GM03348 (cell line): ENCODE measurements around the gene SLC22A4.

Experiments used
- DNase-seq: peaks from one replicate; pipeline ENCODE4 v3.0.0; 2012; ENCODE audit warnings: low spot score

The SLC22A4 gene

GRCh38 chr5:132293992-132294727, at the start of gene SLC22A4:
TSS of gene SLC22A4 (plus strand) at chr5:132294394. CDS start at chr5:132294617, 223 bp downstream.
- peak; percentile 96 for DNase-seq

- DNase-seq: no peak
Measured at GRCh38 chr5:132245593-132245992, 48.6 kb upstream of the SLC22A4 start.

- no peak for DNase-seq
Measured at GRCh38 chr5:132246806-132247205, 47.4 kb upstream of the SLC22A4 start.

GRCh38 chr5:132250547-132250946, 43.6 kb upstream of the SLC22A4 start:
- no peak for DNase-seq

GRCh38 chr5:132251220-132251725, 42.9 kb upstream of the SLC22A4 start:
- DNase-seq: no peak

DNA sequence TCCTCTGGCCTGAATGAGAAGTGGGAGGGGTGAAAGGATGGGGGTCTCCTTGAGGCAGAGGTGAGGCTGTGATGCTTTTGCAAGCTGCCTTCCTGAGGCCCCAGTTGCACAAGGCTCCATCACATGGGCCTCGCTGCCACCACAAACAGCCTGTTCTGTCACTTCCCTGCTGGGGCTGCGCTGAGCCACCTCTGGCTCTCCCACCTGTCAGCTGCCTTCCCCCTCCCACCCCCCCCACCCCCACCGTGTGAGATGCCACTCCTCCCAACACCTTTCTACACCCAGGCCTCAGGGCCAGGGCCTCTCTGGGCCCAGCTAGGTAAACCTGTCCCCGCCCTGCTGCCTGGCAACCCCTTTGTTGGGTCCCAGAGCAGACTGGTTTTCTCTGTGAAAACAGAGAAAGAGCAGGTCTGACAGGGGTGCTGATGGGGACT, 41.2 kb upstream of the SLC22A4 start:
- no peak for DNase-seq

DNA sequence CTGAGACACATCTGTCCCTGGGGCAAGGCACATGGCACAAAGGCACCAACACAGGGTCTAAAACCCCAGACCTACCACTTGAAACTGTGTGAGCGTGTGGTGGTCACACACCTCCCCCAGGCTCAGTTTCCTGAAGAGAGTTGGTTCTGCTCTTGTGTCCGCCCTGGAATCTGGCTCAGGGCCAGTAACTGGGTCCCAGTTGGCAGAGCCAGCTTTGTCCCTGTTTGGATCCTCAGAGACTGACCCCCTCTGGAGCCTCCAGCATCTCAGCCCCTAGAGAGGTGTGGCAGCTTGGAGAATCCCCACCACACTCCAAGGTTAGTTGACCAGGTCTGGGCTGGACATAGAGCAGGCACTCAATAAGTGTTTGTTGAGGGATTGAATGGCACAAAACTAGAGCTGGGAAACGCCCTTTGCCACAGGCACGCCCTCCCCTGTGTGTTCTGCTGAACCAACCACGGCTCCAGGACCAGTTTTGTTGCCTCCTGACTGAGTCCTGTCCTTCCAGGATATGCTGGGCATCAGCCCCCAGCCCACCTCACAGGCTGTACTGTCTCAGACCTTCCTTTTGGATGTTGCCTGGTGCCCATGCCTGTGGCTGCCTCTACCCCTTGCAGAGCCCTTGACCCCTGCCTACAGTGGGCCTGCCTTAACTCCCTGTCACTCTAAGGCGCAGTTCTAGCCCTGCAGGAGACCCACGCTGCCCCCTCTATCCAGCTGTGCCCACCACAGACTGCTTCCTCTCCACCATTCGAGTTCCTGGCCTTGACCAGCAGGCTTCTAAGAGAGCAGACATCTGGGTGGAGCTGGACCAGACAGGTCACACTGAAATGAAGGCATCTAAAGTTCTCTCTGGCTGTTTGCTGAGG, 40.5 kb upstream of the SLC22A4 start:
- no peak for DNase-seq

- no peak for DNase-seq
Measured at GRCh38 chr5:132254321-132254977, 39.7 kb upstream of the SLC22A4 start.

- DNase-seq: no peak
Measured at GRCh38 chr5:132256086-132256782, 38.0 kb upstream of the SLC22A4 start.

DNA sequence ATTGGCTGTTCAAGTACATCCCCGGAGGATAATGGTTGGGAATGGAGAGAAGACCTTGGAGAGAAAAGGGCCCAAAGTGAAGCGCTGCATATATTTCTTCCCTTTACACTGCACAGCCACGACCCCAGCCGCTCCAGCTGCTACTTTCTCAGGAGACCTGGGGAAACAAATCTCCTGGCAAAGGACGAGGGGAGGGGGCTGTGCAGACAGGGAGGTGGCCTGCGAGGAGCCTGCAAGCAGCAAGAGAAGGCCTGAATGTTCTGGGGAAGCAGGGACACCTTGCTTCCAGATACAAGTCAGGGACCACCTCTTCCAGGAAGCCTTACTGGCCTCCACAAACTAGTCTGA, 37.4 kb upstream of the SLC22A4 start:
- DNase-seq: no peak

DNA sequence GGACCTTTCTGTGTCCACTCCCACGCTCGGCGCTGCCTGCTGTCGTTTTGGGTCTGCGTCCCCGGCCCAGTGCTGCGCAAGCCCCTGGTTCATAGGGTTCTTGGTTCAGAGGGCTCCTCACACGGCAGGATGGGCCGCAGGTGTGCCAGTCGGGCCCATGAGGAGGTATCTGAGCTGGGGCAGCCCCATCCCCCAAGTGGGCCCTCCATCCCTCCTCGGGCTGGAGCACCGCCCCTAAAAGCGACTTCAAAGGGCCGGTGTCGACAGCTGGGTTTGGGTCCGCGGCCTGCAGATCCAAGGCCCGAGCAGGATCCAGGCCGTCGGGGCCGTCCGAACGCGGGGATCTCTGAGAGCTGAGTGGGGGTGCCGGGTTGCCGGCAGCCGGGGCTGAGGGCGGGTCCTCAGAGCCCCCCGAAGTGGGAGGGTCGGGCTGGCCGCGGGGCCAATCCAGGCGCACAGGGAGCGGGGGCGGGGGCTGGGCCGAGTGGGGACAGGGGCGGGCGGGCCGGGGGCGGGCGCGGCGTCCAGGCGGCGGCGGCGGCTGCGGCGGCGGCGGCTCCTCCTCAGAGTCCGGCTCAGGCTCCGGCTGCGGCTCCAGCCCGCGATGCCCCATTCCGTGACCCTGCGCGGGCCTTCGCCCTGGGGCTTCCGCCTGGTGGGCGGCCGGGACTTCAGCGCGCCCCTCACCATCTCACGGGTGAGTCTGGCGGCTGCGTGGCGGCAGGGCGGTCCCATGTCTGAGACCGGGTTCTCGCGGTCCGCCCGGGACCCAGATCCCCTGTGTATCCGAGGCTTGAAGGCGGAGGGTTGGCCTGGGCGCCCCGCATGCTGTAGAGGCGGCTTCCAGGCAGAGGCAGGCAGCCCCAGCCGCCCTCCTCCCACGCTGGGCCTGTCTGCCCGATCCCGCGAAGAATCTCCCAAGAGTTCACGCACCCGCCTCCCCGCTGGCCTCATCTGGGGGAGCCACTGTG, 36.8 kb upstream of the SLC22A4 start, which contains the start of gene PDLIM4:
TSS of gene PDLIM4 (plus strand) at position 566 of the 971 bp plus-strand sequence. CDS start at position 605, 39 bp downstream.
- DNase-seq: peak; percentile 92

DNA sequence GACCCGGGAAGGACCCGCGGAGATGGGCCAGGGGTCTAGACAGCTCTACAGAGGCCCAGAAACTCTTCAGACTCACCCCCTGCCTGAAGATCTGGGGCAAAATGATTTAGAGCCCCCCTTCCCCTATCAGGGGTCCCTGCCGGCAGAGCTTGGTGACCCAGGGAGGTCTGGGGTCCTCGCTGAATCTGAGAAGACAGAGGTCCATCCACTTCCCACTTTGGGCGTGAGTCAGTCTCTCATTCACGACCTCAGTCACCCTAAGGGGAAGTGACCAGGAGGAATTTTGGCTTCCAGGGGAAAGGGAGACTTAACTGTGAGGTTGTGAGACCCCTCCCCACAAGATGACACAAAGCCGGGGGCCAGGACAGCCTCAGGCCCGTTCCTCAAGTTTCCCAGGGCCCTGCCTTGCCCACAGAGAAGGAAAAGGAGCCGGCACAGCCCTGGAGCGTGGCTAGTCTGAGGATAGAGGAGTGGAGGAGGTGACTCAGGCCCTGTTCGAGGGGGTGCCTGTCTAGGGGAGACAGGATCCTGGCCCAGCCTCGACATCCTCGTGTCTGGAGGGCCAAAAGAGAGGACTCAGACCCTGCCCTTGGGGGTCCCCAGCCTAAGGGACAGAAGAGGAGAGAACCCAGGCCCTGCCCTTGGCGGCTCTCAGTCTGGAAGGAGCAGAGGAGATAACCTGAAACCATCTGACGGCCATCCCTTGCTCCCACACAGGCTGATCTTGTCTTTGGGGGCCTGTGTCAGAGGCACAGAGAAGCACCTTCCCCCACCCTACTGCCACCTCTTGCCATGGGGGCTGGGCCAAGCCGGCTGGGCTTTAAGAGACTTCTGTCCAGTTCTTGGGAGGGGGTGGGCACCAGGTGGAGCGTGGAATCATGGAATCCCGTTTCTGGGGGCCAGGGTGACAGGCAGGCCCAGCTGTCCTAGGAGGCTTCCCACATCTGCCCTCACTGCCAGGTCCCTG, 35.8 kb upstream of the SLC22A4 start:
- DNase-seq: peak; percentile 80

DNA sequence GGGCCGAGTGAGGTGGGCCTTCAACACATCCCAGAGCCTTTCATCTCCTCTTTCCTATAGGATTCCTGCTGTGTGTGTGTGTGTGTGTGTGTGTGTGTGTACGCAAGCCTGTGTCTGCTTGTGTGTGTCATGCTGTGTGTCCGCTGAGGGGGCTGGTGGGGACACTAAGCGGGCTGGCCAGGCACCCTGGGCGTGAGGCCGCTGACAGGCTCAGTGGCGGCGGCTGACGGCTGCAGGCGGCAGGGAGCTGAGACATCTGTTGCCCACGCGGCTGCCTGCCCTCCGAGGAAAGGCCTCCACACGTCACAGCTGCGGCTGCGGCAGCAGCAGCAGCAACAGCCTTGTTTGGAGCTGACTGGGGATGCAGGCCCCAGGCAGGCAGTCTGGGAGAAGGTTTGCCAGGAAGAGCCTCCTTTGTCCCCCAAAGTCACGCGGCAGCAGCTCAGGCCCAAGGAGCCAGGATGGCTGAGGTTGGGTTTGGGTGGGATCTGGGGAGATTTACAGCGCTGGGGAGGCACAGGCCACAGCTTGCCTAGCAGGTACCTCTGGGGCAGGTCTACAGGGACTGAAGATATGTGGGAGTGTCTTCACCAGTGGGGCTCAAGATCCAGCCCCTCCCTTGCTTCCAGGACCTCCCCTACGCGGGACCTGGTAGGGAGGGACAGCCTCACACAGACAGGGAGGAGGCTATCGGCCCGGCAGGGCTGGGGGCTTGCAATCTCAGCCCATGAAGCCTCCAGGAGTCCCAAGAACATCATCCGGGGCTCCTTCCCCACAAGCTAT, 34.9 kb upstream of the SLC22A4 start:
- DNase-seq: peak; percentile 93

DNA sequence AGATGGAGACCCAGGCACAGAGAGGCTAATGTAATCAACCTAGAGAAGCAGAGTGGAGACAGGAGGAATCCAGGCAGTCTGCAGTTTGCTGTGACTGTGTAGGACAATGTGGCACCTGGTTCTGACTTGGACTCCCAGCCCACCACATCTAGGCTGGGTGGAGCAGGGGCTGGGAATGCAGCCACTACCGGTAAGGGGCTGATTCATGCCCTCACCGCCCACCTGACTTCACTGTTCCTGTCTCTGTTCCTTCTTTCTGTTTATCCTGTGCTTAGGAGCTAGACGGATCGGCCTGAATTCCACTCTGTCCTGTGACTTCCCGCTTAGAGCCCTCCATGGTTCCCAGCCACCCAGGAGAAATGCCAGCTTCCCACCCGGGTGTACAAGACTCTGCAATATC, 34.1 kb upstream of the SLC22A4 start:
- no peak for DNase-seq

DNA sequence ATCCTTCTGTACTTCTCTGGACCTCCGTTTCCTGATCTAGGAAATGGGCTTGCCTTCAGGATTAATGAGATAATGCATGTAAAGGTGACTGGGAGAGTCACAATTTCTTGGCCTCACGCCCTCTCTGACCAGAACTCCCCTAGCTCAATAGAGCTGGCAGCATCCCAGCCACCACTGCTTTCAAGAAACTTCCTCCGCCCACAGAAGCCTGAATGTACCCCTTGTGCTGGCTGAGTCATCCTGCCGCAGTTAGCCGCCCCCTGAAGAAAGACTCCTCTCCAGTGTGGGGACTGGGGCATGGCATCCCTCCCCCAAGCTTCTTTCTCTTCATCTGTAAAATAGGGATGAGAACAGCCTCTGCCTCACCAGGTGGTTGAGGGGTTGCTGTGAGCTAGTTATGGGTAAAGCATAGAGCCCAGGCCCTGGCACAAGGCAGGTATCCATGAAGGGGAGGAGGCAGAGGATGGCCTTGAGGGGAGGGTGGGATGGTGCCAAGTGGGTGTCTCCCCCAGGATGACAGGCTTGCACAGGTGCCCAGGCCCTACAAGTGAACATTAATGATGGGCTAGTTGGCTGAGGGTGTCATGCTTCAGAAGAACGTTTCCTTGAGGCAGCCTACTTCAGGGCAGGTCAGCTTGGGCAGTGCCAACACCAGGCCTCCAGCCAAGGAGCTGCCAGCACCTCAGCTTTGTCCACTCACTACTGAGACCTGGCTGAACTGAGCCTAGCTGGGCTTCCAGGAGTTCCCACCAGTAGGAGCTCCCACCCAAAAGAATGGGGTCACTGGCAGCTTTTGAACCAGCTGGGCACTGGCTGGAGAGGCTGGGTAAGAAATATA, 33.3 kb upstream of the SLC22A4 start:
- peak; percentile 56 for DNase-seq

DNA sequence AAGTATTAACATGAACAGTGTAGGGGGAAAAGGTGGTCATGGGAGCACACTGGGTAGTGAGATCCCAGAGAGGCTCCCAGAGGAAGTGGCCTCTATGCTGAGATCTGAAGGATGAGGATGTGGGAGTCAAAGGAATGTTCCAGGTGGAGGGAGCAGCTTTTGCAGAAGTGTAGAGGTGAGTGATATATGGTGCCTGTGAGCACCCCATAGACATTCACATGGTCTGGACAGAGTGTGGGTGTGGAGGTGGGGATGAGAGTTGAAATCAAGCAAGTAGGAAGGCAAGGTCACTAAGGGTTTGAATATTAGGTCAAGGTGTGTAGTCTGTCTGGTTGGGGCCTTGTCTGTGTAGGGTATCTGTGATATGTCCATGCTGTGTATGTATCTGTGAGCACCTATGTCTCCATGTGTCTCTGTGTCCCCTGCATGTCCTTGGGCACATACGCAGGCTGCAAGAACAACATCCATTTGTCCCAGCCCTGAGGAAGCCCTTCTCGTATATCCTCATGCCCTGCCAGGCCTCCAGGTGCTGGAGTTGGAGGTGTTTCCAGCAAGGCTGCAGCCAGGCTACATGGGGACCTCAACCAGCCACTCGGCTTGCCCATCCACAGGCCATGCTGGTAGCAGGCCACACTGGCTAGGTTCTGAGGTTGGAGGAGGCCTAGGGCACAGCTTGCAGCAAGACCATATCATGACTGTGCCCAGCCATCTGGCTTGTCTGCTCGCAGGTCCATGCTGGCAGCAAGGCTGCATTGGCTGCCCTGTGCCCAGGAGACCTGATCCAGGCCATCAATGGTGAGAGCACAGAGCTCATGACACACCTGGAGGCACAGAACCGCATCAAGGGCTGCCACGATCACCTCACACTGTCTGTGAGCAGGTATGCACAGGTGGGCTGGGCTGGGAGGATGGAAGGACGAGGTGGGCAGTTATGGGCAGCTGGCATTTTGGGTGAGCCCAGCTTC, 32.0 kb upstream of the SLC22A4 start:
- DNase-seq: no peak
